Heart right ventricle (tissue), 16 donors: ENCODE measurements around the gene BMAL1. TPM values are rescaled to one million over a fixed set of nuclear protein-coding genes. Genes with fewer than 3 reads are reported as not detected.

Experiments used
- ATAC-seq, 8 donors: fragments of 200-7000 bp; cut with Tn5 transposase; one replicate each; pipeline ENCODE4 v1.9.1; 2020; ENCODE audit warnings: mild to moderate bottlenecking in 8 of 8, moderate library complexity in 8 of 8, moderate number of reproducible peaks in 1 of 8
- DNase-seq, 2 donors: peaks; one replicate each; pipeline ENCODE4 v3.0.0-alpha.2; 2020
- H3K27ac ChIP-seq, 10 donors: fragments of 200-600 bp; sonication (generic) in 2 of 10; one replicate each; pipeline versions ENCODE4 v1.5.0 to v1.8.0; 2020 to 2022; ENCODE audit warnings: mild to moderate bottlenecking in 3 of 10
- H3K27me3 ChIP-seq, 7 donors: fragments of 200-600 bp; one replicate each; pipeline ENCODE4 v1.8.0; 2021 to 2022; ENCODE audit warnings: mild to moderate bottlenecking in 2 of 7
- H3K36me3 ChIP-seq, 9 donors: fragments of 200-600 bp; sonication (generic) in 1 of 9; one replicate each; pipeline versions ENCODE4 v1.5.0 to v1.8.0; 2020 to 2022; ENCODE audit warnings: mild to moderate bottlenecking in 2 of 9
- H3K4me1 ChIP-seq, 9 donors: fragments of 200-600 bp; sonication (generic) in 1 of 9; one replicate each; pipeline versions ENCODE4 v1.5.0 to v1.8.0; 2020 to 2022; ENCODE audit warnings: mild to moderate bottlenecking in 4 of 9
- H3K4me3 ChIP-seq, 10 donors: fragments of 200-600 bp; sonication (generic) in 2 of 10; one replicate each; pipeline versions ENCODE4 v1.5.0 to v1.8.0; 2020 to 2022; ENCODE audit warnings: mild to moderate bottlenecking in 7 of 10, moderate library complexity in 2 of 10
- H3K9me3 ChIP-seq, 11 donors: fragments of 200-600 bp in 10 of 11; sonication (generic) in 2 of 11; one replicate each; pipeline versions ENCODE4 v1.5.0 to v1.8.0; 2013 to 2022; ENCODE audit warnings: mild to moderate bottlenecking in 2 of 11, control low read depth in 1 of 11, moderate library complexity in 1 of 11
- WGBS, 2 donors: extraction: QIAGEN DNeasy Blood & Tissue Kit; methylation state at CpG; one replicate each; pipeline ENCODE4 v1.1.7; 2013; ENCODE audit warnings: inconsistent platforms in 1 of 2; 5-methylcytosine and 5-hydroxymethylcytosine counted together
- intact Hi-C, 10 donors: fragments of 100-400 bp; cut with DNase I; formaldehyde crosslinking; loops; one replicate each; pipeline versions ENCODE4 v1.11.1 to v1.14.2; 2022
- polyA plus RNA-seq, 2 donors: library from polyadenylated mRNA; stranded (reverse); fragments of 200-250 nt; gene quantifications; one replicate each; pipeline ENCODE4 v1.2.3, GENCODE V29; 2013
- total RNA-seq, 10 donors: library from RNA; stranded (reverse); fragmentation: NEBNext Ultra II Directional in 3 of 10; extraction: Animal tissue kit (Norgen Biotek cat#: 25700) in 3 of 10; gene quantifications; one replicate each; pipeline versions ENCODE4 v1.2.1 to v1.2.4, GENCODE V29; 2021 to 2023
- TF ChIP-seq, protein P1 (sequence below), 9 donors: fragments of 200-600 bp; sonication (generic) in 2 of 9; IDR thresholded peaks; one replicate each; pipeline versions ENCODE4 v1.5.0 to v1.8.0; 2021 to 2022; ENCODE audit warnings: antibody characterized with exemption in 9 of 9, mild to moderate bottlenecking in 5 of 9, moderate library complexity in 1 of 9
- donor health status: Arrhythmogenic right ventricular cardiomyopathy.
- donor health status: ischemic (EF 13 %, LVEDD 7.1; RV severe dilation, severe dysfunction).
- donor health status: healthy with polysubstance abuse.
- donor health status: DM: no; HTN: yes; CAD: no.
- donor health status: DM: no; HTN: no; CAD: no.
- donor health status: ischemic (EF 25% LVEDD 6.9; RV normal size, moderate dysfunction).
- donor health status: ischemic (EF 25% LVEDD 5.7; RV mildly dilated, moderate dysfunction).
- donor health status: healthy.
- donor health status: DM: yes; HTN: yes; CAD: no.
- donor health status: Ischemic cardiomyopathy.
- donor health status: ischemic (EF 35%, LVEDD 5.7; RV mildly dilated, moderate dysfunction).
- donor health status: nonischemic (EF 11% LVEDD 7.7; RV severe dilation, severe dysfunction).
- donor health status: DM: yes; HTN: yes; CAD: no.
- donor health status: PGD.
- donor health status: ischemic (EF 29% LVEDD 5.4; RV normal size, mild dysfunction).
- donor health status: nonischemic (EF 23%, LVEDD 6.1; RV moderate dilation, normal function).

Gene BMAL1
- total and polyA plus RNA-seq, 12 donors, result 2.9 to 19.9 (median 10.2) TPM

GRCh38 chr11:13233173-13233745 is 44.3 kb upstream of the BMAL1 start:
- ATAC-seq, result no peak
- no peak overlapping the region for H3K27ac ChIP-seq
- 73 to 88% methylated on average over 1 of the region's 1 CpG for WGBS, 2 donors
- TF ChIP-seq, protein P1, sequence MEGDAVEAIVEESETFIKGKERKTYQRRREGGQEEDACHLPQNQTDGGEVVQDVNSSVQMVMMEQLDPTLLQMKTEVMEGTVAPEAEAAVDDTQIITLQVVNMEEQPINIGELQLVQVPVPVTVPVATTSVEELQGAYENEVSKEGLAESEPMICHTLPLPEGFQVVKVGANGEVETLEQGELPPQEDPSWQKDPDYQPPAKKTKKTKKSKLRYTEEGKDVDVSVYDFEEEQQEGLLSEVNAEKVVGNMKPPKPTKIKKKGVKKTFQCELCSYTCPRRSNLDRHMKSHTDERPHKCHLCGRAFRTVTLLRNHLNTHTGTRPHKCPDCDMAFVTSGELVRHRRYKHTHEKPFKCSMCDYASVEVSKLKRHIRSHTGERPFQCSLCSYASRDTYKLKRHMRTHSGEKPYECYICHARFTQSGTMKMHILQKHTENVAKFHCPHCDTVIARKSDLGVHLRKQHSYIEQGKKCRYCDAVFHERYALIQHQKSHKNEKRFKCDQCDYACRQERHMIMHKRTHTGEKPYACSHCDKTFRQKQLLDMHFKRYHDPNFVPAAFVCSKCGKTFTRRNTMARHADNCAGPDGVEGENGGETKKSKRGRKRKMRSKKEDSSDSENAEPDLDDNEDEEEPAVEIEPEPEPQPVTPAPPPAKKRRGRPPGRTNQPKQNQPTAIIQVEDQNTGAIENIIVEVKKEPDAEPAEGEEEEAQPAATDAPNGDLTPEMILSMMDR (IDR thresholded peaks at IDR 0.05), result no peak
- H3K4me3 ChIP-seq, result no peak overlapping the region
- no peaks in the 10 kb centered on the region for H3K36me3 ChIP-seq
- peaks cover 0 to 5% (median 0%) of the 10 kb centered on the region in 11 donors for H3K9me3 ChIP-seq
- no peak for DNase-seq
- H3K4me1 ChIP-seq, result peaks cover 0 to 8% (median 0%) of the 10 kb centered on the region in 9 donors
- H3K27me3 ChIP-seq, result no peaks in the 10 kb centered on the region
- intact Hi-C loops, result no loop called here

GRCh38 chr11:13235895-13236294 is 41.7 kb upstream of the BMAL1 start:
- WGBS, 2 donors, result 81 to 82% methylated on average over 3 of the region's 3 CpGs
- intact Hi-C loops, result no loop called here
- Histone ChIP-seq H3K4me1 (no peaks in the 10 kb centered on the region), H3K36me3 (no peaks in the 10 kb centered on the region), H3K4me3 (no peak overlapping the region), H3K27me3 (no peaks in the 10 kb centered on the region), H3K9me3 (peaks cover 0 to 5% (median 0%) of the 10 kb centered on the region in 11 donors), H3K27ac (no peak overlapping the region)
- TF ChIP-seq, protein P1 (IDR thresholded peaks at IDR 0.05), result no peak
- no peak for ATAC-seq
- DNase-seq, result no peak

DNA sequence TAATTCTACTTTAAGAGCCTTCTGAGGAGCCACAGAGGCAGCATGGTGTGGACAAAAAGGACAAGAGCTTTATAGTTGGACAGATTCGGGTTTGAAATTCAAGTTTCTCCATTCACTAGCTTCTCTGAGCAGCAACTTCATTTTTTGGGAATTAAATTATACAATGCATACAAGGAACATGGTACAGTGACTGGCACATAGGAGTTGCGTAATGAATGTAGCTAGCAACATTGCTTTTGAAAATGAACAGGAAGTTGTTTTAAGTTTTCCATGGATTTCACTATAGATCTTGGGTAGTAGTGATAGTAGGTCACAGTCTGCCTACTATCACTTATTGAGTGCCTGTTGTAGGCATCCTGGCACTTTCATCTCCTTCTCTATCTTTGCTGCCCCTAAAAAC is 41.0 kb upstream of the BMAL1 start:
- H3K27ac ChIP-seq, result no peak overlapping the region
- H3K27me3 ChIP-seq, result no peaks in the 10 kb centered on the region
- peaks cover 0 to 5% (median 0%) of the 10 kb centered on the region in 11 donors for H3K9me3 ChIP-seq
- no peak for DNase-seq
- intact Hi-C loops, result no loop called here
- no peak for ATAC-seq
- H3K4me1 ChIP-seq, result no peaks in the 10 kb centered on the region
- H3K4me3 ChIP-seq, result no peak overlapping the region
- 73 to 76% methylated on average over 2 of the region's 2 CpGs for whole genome bisulfite sequencing, 2 donors
- H3K36me3 ChIP-seq, result no peaks in the 10 kb centered on the region
- TF ChIP-seq, protein P1 (IDR thresholded peaks at IDR 0.05), result no peak

DNA sequence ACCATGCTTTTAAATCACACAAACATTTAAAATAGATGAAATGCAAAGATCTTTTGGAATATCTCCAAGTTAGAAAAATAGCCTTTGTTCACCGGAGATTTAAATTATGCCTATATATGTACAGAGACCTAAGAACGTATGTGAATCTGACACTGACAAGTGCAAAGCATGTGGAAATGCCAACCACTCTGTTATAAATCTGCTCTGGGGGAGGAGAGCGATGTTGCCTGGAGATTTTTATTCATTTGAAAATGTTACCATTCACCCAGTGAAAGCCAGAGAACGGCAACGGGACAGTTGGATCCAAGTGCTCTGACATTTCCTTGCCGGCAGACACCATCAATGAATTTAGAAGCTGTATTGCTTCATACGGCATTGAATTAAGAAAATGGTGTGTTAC is 39.8 kb upstream of the BMAL1 start:
- Histone ChIP-seq H3K4me3 (no peak overlapping the region), H3K27me3 (peaks cover 0 to 7% (median 0%) of the 10 kb centered on the region in 7 donors), H3K27ac (no peak overlapping the region), H3K4me1 (no peaks in the 10 kb centered on the region), H3K36me3 (no peaks in the 10 kb centered on the region), H3K9me3 (peaks cover 0 to 5% (median 0%) of the 10 kb centered on the region in 11 donors)
- intact Hi-C loops, result no loop called here
- WGBS, 2 donors, result 86 to 89% methylated on average over 7 of the region's 7 CpGs
- TF ChIP-seq, protein P1 (IDR thresholded peaks at IDR 0.05), result no peak
- DNase-seq, result no peak
- no peak for ATAC-seq
